IMR-90 (cell line): ENCODE measurements around the gene CCDC12.

Source experiments
- BHLHE40 ChIP-seq: fragments of 150-350 bp; IDR thresholded peaks from 2 replicates; pipeline ENCODE4 v1.6.1; 2016; ENCODE audit warnings: mild to moderate bottlenecking, low read depth, low read length
- CTCF ChIP-seq: conservative IDR thresholded peaks from 2 replicates; pipeline ENCODE4 v1.5.1; 2012; ENCODE audit warnings: mild to moderate bottlenecking, low read depth, low read length, improper control_type of control experiment
- ELK1 ChIP-seq: fragments of 150-350 bp; IDR thresholded peaks from 2 replicates; pipeline ENCODE4 v1.6.1; 2016; ENCODE audit warnings: low read depth, mild to moderate bottlenecking, low read length, moderate library complexity, borderline replicate concordance
- FOS ChIP-seq: fragments of 150-350 bp; IDR thresholded peaks from 2 replicates; pipeline ENCODE4 v1.6.1; 2016; ENCODE audit warnings: low read depth, low read length
- MAFK ChIP-seq: IDR thresholded peaks from 2 replicates; pipeline ENCODE4 v1.6.1; 2012; ENCODE audit warnings: low read depth, low read length, improper control_type of control experiment
- MAZ ChIP-seq: IDR thresholded peaks from 2 replicates; pipeline ENCODE4 v1.6.1; 2012; ENCODE audit warnings: low read depth, mild to moderate bottlenecking, low read length, improper control_type of control experiment, moderate library complexity, borderline replicate concordance
- MXI1 ChIP-seq: IDR thresholded peaks from 2 replicates; pipeline ENCODE4 v1.6.1; 2012; ENCODE audit warnings: low read depth, mild to moderate bottlenecking, low read length, moderate library complexity, borderline replicate concordance
- NFE2L2 ChIP-seq: fragments of 150-350 bp; IDR thresholded peaks from 2 replicates; pipeline ENCODE4 v1.6.1; 2016; ENCODE audit warnings: low read depth, mild to moderate bottlenecking, low read length
- POLR2A ChIP-seq: IDR thresholded peaks from 2 replicates; pipeline ENCODE4 v1.6.1; 2012; ENCODE audit warnings: mild to moderate bottlenecking, low read depth, low read length
- RCOR1 ChIP-seq: IDR thresholded peaks from 2 replicates; pipeline ENCODE4 v1.6.1; 2012; ENCODE audit warnings: mild to moderate bottlenecking, low read length, improper control_type of control experiment; ENCODE audit not compliant: insufficient replicate concordance

- TF ChIP-seq CTCF: no peak
- no peak for TF ChIP-seq MAFK
- TF ChIP-seq FOS: no peak
- TF ChIP-seq MAZ: no peak
- no peak for TF ChIP-seq MXI1
- TF ChIP-seq NFE2L2: no peak
- no peak for TF ChIP-seq POLR2A
- TF ChIP-seq BHLHE40: no peak
- no peak for TF ChIP-seq RCOR1
- no peak for TF ChIP-seq ELK1
Measured at GRCh38 chr3:46942481-46943236, 33.9 kb downstream of the CCDC12 start.
